OCI-LY7 (cell line): ENCODE data around the gene GNB1L.

Experiments used
- EZH2phosphoT487 ChIP-seq: fragments of 200-600 bp; sonication (generic); IDR thresholded peaks from 2 replicates; pipeline ENCODE4 v1.6.1; 2018; ENCODE audit warnings: low read depth, borderline replicate concordance, mild to moderate bottlenecking, mixed run types, antibody characterized with exemption, low read length, moderate library complexity, mixed read lengths
- TF ChIP-seq, protein P1 (sequence below): fragments of 200-600 bp; sonication (generic); conservative IDR thresholded peaks from 2 replicates; pipeline ENCODE4 v1.5.1; 2014; ENCODE audit warnings: mild to moderate bottlenecking, antibody characterized with exemption, low read length, moderate library complexity, mixed read lengths

DNA sequence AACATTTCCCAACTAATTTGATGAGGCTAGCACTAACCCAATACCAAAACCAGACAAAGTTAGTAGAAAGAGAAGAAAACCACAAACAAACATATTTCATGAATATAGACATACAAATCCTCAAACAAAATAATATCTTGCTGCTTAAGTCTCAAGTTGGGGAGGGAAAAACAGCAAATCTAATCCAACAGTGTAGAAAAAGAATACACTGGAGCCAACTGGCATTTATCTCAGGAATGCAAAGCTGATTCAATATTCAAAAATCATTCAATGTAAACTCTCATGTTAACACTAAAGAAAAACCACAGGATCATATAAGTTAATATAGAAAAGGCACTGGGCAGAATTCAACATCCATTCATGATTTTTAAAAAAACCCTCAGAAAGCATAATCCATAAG is 18.2 kb downstream of the GNB1L start:
- TF ChIP-seq, protein P1, sequence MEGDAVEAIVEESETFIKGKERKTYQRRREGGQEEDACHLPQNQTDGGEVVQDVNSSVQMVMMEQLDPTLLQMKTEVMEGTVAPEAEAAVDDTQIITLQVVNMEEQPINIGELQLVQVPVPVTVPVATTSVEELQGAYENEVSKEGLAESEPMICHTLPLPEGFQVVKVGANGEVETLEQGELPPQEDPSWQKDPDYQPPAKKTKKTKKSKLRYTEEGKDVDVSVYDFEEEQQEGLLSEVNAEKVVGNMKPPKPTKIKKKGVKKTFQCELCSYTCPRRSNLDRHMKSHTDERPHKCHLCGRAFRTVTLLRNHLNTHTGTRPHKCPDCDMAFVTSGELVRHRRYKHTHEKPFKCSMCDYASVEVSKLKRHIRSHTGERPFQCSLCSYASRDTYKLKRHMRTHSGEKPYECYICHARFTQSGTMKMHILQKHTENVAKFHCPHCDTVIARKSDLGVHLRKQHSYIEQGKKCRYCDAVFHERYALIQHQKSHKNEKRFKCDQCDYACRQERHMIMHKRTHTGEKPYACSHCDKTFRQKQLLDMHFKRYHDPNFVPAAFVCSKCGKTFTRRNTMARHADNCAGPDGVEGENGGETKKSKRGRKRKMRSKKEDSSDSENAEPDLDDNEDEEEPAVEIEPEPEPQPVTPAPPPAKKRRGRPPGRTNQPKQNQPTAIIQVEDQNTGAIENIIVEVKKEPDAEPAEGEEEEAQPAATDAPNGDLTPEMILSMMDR: no peak
- no peak for TF ChIP-seq EZH2phosphoT487
